Upper lobe of left lung (tissue), 6 donors: ENCODE data around the gene TAS2R60. TPM values are rescaled to one million over a fixed set of nuclear protein-coding genes. Genes with fewer than 3 reads are reported as not detected.
A peak's percentile ranks its signal among the peaks of the same experiment; 100 is the strongest.
"Not testable (repeated sequence)": the region's sequence is repeated elsewhere in the genome, so short reads cannot be mapped to it uniquely, and the experiment has no call there.

ENCODE experiments used
- ATAC-seq, 2 donors: fragments of 200-7000 bp; cut with Tn5 transposase; one replicate each; pipeline ENCODE4 v1.9.1; 2022; ENCODE audit warnings: mild to moderate bottlenecking in 2 of 2, moderate library complexity in 2 of 2; ENCODE audit not compliant: low FRiP score in 2 of 2
- DNase-seq, 2 donors: peaks; one replicate each; pipeline ENCODE4 v3.0.0-alpha.2; 2019 to 2020
- H3K27ac ChIP-seq, 4 donors: fragments of 200-600 bp; sonication (generic); one replicate each; pipeline ENCODE4 v1.5.1; 2016 to 2019
- H3K27me3 ChIP-seq, 4 donors: fragments of 200-600 bp; sonication (generic); one replicate each; pipeline ENCODE4 v1.5.1; 2017 to 2019
- H3K36me3 ChIP-seq, 4 donors: fragments of 200-600 bp; sonication (generic); one replicate each; pipeline ENCODE4 v1.5.1; 2016 to 2019
- H3K4me1 ChIP-seq, 4 donors: fragments of 200-600 bp; sonication (generic); one replicate each; pipeline ENCODE4 v1.5.1; 2018 to 2019
- H3K4me3 ChIP-seq, 4 donors: fragments of 200-600 bp; sonication (generic); one replicate each; pipeline ENCODE4 v1.5.1; 2017 to 2019; ENCODE audit warnings: mild to moderate bottlenecking in 2 of 4, moderate library complexity in 1 of 4
- H3K9me3 ChIP-seq, 4 donors: fragments of 200-600 bp; sonication (generic); one replicate each; pipeline ENCODE4 v1.5.1; 2018 to 2019
- CTCF ChIP-seq, 6 experiments: fragments of 450-650 bp in 4 of 6; fragments of 200-600 bp in 2 of 6; sonication (generic) in 2 of 6; IDR thresholded peaks; one replicate each; pipeline ENCODE4 v1.5.1; 2016 to 2019; ENCODE audit warnings: antibody characterized with exemption in 6 of 6
- EP300 ChIP-seq, 4 donors: sonication (generic); formaldehyde crosslinking; IDR thresholded peaks; one replicate each; pipeline ENCODE4 v1.5.1; 2017; ENCODE audit warnings: antibody characterized with exemption in 4 of 4, control low read depth in 2 of 4
- POLR2A ChIP-seq, 4 donors: fragments of 450-650 bp; IDR thresholded peaks; one replicate each; pipeline ENCODE4 v1.5.1; 2016 to 2017; ENCODE audit warnings: antibody characterized with exemption in 4 of 4, mild to moderate bottlenecking in 2 of 4
- POLR2AphosphoS5 ChIP-seq, 2 donors: sonication (generic); formaldehyde crosslinking; IDR thresholded peaks; one replicate each; pipeline ENCODE4 v1.5.1; 2017; ENCODE audit warnings: antibody characterized with exemption in 2 of 2
- WGBS, 2 donors: methylation state at CpG; one replicate each; pipeline ENCODE4 v1.1.5; 2017 to 2018; 5-methylcytosine and 5-hydroxymethylcytosine counted together
- total RNA-seq, 6 donors: library from RNA; depleted of rRNA in 4 of 6; stranded (reverse); fragments of >200 nt in 4 of 6; gene quantifications; one replicate each; pipeline versions ENCODE4 v1.1.0 to v1.2.1, GENCODE V29; 2016 to 2021
- donor health status: DM: no; HTN: no; CAD: no; lungs with moderate emphysema.
- donor health status: DM: no; HTN: yes; CAD: no; lungs with severe emphysema.

Gene TAS2R60
- total RNA-seq, 6 donors from 2014 or later: 0.83 to 3.1 (median 1.2) TPM; not detected in 3

- TF ChIP-seq CTCF (IDR thresholded peaks at IDR 0.05) (no peak), POLR2AphosphoS5 (IDR thresholded peaks at IDR 0.05) (no peak), EP300 (IDR thresholded peaks at IDR 0.05) (no peak), POLR2A (IDR thresholded peaks at IDR 0.05) (no peak)
- 56 to 59% methylated on average over 3 of the region's 3 CpGs for WGBS, 2 donors
- Histone ChIP-seq H3K27me3 (no peaks in the 10 kb centered on the region), H3K27ac (peak overlapping the region; percentile 35 to 74 (median 60)), H3K4me1 (peaks cover 0 to 9% (median 8%) of the 10 kb centered on the region in 4 donors), H3K36me3 (no peaks in the 10 kb centered on the region), H3K9me3 (no peaks in the 10 kb centered on the region), H3K4me3 (no peak overlapping the region)
- DNase-seq (no peak), ATAC-seq (no peak)
Measured at GRCh38 chr7:143484119-143484518, 40.9 kb downstream of the TAS2R60 start.

- Histone ChIP-seq H3K9me3 (no peaks in the 10 kb centered on the region), H3K27me3 (no peaks in the 10 kb centered on the region), H3K27ac (peak overlapping the region in 3 of 4 donors; percentile 35 to 77 (median 67)), H3K4me1 (peaks cover 0 to 9% (median 8%) of the 10 kb centered on the region in 4 donors), H3K4me3 (no peak overlapping the region), H3K36me3 (no peaks in the 10 kb centered on the region)
- TF ChIP-seq POLR2AphosphoS5 (IDR thresholded peaks at IDR 0.05) (no peak), CTCF (IDR thresholded peaks at IDR 0.05) (no peak), EP300 (IDR thresholded peaks at IDR 0.05) (no peak), POLR2A (IDR thresholded peaks at IDR 0.05) (no peak)
- ATAC-seq (peak in 1 of 2 donors; percentile 62), DNase-seq (no peak)
Measured at GRCh38 chr7:143485094-143485493, 41.8 kb downstream of the TAS2R60 start.

- H3K4me3 ChIP-seq: no peak overlapping the region
- ATAC-seq (peak; percentile 31 to 62), DNase-seq (peak in 1 of 2 donors; percentile 47)
- no peaks in the 10 kb centered on the region for H3K27me3 ChIP-seq
- peak overlapping the region; percentile 35 to 77 (median 71) for H3K27ac ChIP-seq
- H3K36me3 ChIP-seq: no peaks in the 10 kb centered on the region
- 49 to 69% methylated on average over 6 of the region's 6 CpGs for WGBS, 2 donors
- peaks cover 0 to 9% (median 8%) of the 10 kb centered on the region in 4 donors for H3K4me1 ChIP-seq
- H3K9me3 ChIP-seq: no peaks in the 10 kb centered on the region
- TF ChIP-seq POLR2A (IDR thresholded peaks at IDR 0.05) (peak in 1 of 4 donors; percentile 24), CTCF (IDR thresholded peaks at IDR 0.05) (no peak)
Measured at GRCh38 chr7:143485500-143485899, 42.2 kb downstream of the TAS2R60 start.

DNA sequence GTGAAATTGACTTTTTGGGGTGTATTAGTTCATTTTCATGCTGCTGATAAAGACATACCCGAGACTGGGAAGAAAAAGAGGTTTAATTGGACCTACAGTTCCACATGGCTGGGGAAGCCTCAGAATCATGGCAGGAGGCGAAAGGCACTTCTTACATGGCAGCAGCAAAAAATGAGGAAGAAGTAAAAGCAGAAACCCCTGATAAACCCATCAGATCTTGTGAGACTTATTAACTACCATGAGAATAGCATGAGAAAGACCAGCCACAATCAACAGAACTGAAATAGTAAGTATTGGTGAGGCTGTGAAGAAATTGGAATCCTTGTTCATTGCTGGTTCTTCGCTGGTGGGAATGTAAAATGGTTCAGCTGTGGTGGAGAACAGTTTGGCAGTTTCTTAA is 43.0 kb downstream of the TAS2R60 start:
- not testable (repeated sequence) for DNase-seq, H3K27me3 ChIP-seq, H3K4me3 ChIP-seq, H3K4me1 ChIP-seq, ATAC-seq, H3K36me3 ChIP-seq, H3K9me3 ChIP-seq
- 84 to 88% methylated on average over 3 of the region's 3 CpGs for WGBS, 2 donors
- H3K27ac ChIP-seq: peak overlapping the region; percentile 35 to 77 (median 70)

GRCh38 chr7:143487061-143487460 is 43.8 kb downstream of the TAS2R60 start:
- Histone ChIP-seq H3K36me3 (no peaks in the 10 kb centered on the region), H3K27ac (peak overlapping the region; percentile 57 to 77 (median 70)), H3K9me3 (no peaks in the 10 kb centered on the region), H3K27me3 (no peaks in the 10 kb centered on the region), H3K4me1 (peaks cover 0 to 13% (median 10%) of the 10 kb centered on the region in 4 donors), H3K4me3 (no peak overlapping the region)
- no peak for ATAC-seq
- 48 to 61% methylated on average over 2 of the region's 2 CpGs for WGBS, 2 donors
- no peak for TF ChIP-seq CTCF (IDR thresholded peaks at IDR 0.05)
- TF ChIP-seq POLR2A (IDR thresholded peaks at IDR 0.05): no peak
- TF ChIP-seq EP300 (IDR thresholded peaks at IDR 0.05): no peak
- TF ChIP-seq POLR2AphosphoS5 (IDR thresholded peaks at IDR 0.05): no peak
- DNase-seq: no peak
